Chondrocyte (in vitro differentiated cells): ENCODE data around the gene POFUT2. TPM values are rescaled to one million over a fixed set of nuclear protein-coding genes. Genes with fewer than 3 reads are reported as not detected.
A peak's percentile ranks its signal among the peaks of the same experiment; 100 is the strongest.

Source experiments
- DNase-seq: peaks from one replicate; pipeline ENCODE4 v3.0.0; 2021; ENCODE audit warnings: mixed read lengths, low spot score
- H3K27ac Mint-ChIP-seq: one replicate; pipeline ENCODE4 v1.8.0; 2021; ENCODE audit warnings: mild to moderate bottlenecking, moderate library complexity, mixed read lengths; ENCODE audit not compliant: unreplicated experiment
- H3K27me3 Mint-ChIP-seq: 2 replicates; pipeline ENCODE4 v1.8.0; 2021; ENCODE audit warnings: low read depth, mixed read lengths
- H3K36me3 Mint-ChIP-seq: 2 replicates; pipeline ENCODE4 v1.8.0; 2021; ENCODE audit warnings: low read depth, mixed read lengths
- H3K4me1 Mint-ChIP-seq: 2 replicates; pipeline ENCODE4 v1.8.0; 2021; ENCODE audit warnings: low read depth, mild to moderate bottlenecking, mixed read lengths
- H3K4me3 Mint-ChIP-seq: one replicate; pipeline ENCODE4 v1.8.0; 2021; ENCODE audit warnings: mild to moderate bottlenecking, moderate library complexity, mixed read lengths; ENCODE audit not compliant: unreplicated experiment
- H3K9me3 Mint-ChIP-seq: 2 replicates; pipeline ENCODE4 v1.8.0; 2021; ENCODE audit warnings: low read depth, mixed read lengths
- long read RNA-seq: library from polyadenylated mRNA; stranded (forward); transcript quantifications from one replicate; pipeline ENCODE4 v2.0.0, GENCODE V29; 2021
- total RNA-seq: library from RNA; stranded (reverse); gene quantifications from 3 replicates; pipeline ENCODE4 v1.2.1, GENCODE V29; 2021
- TF ChIP-seq, protein P1 (sequence below): fragments of 200-600 bp; sonication (generic); IDR thresholded peaks from 2 replicates; pipeline ENCODE4 v1.5.0; 2021; ENCODE audit warnings: antibody characterized with exemption, mild to moderate bottlenecking, moderate library complexity

The POFUT2 gene, protein sequence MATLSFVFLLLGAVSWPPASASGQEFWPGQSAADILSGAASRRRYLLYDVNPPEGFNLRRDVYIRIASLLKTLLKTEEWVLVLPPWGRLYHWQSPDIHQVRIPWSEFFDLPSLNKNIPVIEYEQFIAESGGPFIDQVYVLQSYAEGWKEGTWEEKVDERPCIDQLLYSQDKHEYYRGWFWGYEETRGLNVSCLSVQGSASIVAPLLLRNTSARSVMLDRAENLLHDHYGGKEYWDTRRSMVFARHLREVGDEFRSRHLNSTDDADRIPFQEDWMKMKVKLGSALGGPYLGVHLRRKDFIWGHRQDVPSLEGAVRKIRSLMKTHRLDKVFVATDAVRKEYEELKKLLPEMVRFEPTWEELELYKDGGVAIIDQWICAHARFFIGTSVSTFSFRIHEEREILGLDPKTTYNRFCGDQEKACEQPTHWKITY
- total RNA-seq, result 59.9 to 73.6 TPM (median 72.4 TPM) in 3 replicates
- long read RNA-seq, transcript POFUT2-203 (9 exons, 2,871 nt), result major isoform, 145 of 218 reads
- long read RNA-seq, partial matches to known transcripts, result 4 of 218 reads
- long read RNA-seq, other reads (novel, unspliced or antisense), result 64 of 218 reads

DNA sequence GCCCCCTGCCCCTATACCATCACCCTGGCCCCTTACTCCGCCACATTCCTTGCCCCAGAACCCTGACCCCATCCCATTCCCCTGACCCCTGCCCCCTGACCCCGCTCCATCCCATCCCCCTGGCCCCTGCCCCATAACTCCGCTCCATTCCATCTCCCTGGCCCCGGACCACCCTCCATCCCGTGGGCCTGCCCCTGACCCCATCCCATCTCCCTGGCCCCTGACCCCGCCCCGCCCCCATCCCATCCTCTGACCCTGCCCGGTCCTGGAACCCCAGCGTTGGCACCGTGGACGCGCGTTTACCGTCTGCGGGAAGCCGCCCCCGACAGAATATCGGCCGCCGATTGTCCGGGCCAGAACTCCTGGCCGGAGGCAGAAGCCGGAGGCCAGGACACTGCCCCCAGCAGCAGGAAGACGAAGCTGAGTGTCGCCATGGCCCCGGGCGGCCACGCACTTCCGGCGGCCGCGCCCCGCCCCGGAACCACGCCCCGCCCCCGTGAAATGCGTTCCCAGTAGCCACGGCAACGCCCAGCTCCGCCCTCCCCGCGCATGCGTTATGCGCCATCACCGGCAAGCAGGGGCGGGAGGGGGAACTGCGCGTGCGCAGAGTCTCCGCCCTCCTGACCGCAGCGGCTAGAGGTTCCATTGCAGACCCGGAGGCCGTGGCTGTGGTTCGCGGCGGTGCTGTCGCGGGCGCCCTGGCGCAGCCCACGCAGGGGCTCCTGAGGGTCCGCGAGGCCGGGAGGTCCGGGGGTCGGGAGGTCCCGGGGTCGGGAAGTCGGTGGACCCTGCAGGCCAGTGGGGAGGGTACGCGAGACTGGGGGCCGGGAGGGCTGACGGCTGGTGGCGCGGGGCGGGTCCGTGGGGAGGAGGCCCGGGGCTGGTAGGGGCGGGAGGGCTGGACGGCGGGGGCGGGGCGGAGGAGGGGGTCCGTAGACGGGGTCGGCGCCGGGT lies at the start of gene POFUT2:
TSS of gene POFUT2 (minus strand) at position 458 of the 954 bp plus-strand sequence. CDS start at position 434, 24 bp downstream.
- no peaks in the 10 kb centered on the region for H3K27me3 Mint-ChIP-seq
- H3K27ac Mint-ChIP-seq, result peak within 1 kb of the TSS; percentile 87
- no peaks in the 10 kb centered on the region for H3K9me3 Mint-ChIP-seq
- peaks cover 18% of the 10 kb centered on the region for H3K36me3 Mint-ChIP-seq
- peak within 1 kb of the TSS; percentile 80 for H3K4me3 Mint-ChIP-seq
- DNase-seq, result peak; percentile 96
- peaks cover 52% of the 10 kb centered on the region for H3K4me1 Mint-ChIP-seq
- TF ChIP-seq, protein P1, sequence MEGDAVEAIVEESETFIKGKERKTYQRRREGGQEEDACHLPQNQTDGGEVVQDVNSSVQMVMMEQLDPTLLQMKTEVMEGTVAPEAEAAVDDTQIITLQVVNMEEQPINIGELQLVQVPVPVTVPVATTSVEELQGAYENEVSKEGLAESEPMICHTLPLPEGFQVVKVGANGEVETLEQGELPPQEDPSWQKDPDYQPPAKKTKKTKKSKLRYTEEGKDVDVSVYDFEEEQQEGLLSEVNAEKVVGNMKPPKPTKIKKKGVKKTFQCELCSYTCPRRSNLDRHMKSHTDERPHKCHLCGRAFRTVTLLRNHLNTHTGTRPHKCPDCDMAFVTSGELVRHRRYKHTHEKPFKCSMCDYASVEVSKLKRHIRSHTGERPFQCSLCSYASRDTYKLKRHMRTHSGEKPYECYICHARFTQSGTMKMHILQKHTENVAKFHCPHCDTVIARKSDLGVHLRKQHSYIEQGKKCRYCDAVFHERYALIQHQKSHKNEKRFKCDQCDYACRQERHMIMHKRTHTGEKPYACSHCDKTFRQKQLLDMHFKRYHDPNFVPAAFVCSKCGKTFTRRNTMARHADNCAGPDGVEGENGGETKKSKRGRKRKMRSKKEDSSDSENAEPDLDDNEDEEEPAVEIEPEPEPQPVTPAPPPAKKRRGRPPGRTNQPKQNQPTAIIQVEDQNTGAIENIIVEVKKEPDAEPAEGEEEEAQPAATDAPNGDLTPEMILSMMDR, result peak; percentile 8

DNA sequence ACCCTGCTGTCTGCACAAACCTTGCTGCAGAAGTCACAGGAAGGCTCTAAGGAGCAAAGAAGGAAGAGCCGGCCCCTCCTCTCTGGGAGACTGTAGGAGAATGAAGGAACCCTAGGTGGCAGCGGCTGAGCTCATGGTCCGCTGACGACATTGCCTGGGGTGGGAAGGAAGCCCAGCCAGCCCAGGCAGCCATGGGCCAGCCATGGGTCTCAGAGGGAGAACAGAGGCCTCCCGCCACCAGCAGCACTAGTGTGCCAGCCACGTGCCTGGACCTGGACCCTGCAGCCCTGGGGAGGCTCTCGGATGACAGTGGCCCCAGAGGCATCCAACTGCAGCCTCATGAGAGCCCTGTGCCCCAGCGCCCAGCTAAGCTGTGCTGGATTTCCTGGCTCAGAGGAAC lies 49.2 kb upstream of the POFUT2 start:
- no peak overlapping the region for H3K27ac Mint-ChIP-seq
- no peaks in the 10 kb centered on the region for H3K9me3 Mint-ChIP-seq
- H3K4me1 Mint-ChIP-seq, result peaks cover 39% of the 10 kb centered on the region
- TF ChIP-seq, protein P1, result peak; percentile 29
- DNase-seq, result peak; percentile 72
- no peaks in the 10 kb centered on the region for H3K27me3 Mint-ChIP-seq
- H3K4me3 Mint-ChIP-seq, result no peak overlapping the region
- no peaks in the 10 kb centered on the region for H3K36me3 Mint-ChIP-seq

DNA sequence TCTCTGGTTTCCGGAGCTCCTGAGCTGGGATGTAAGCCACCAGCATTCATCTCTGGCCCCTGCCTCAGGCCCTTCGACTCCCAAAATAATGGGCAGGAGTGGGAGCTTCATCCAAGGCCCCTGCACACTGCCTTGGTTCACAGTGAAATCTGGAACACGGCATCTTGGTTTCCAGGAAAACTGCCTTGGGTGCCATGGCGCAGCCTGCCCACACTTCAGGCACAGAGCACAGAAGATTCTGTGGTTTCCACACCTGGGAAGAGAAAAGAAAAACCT lies 48.8 kb upstream of the POFUT2 start:
- no peaks in the 10 kb centered on the region for H3K9me3 Mint-ChIP-seq
- no peaks in the 10 kb centered on the region for H3K27me3 Mint-ChIP-seq
- H3K27ac Mint-ChIP-seq, result no peak overlapping the region
- TF ChIP-seq, protein P1, result no peak
- H3K4me3 Mint-ChIP-seq, result no peak overlapping the region
- peaks cover 38% of the 10 kb centered on the region for H3K4me1 Mint-ChIP-seq
- DNase-seq, result peak; percentile 35
- no peaks in the 10 kb centered on the region for H3K36me3 Mint-ChIP-seq

DNA sequence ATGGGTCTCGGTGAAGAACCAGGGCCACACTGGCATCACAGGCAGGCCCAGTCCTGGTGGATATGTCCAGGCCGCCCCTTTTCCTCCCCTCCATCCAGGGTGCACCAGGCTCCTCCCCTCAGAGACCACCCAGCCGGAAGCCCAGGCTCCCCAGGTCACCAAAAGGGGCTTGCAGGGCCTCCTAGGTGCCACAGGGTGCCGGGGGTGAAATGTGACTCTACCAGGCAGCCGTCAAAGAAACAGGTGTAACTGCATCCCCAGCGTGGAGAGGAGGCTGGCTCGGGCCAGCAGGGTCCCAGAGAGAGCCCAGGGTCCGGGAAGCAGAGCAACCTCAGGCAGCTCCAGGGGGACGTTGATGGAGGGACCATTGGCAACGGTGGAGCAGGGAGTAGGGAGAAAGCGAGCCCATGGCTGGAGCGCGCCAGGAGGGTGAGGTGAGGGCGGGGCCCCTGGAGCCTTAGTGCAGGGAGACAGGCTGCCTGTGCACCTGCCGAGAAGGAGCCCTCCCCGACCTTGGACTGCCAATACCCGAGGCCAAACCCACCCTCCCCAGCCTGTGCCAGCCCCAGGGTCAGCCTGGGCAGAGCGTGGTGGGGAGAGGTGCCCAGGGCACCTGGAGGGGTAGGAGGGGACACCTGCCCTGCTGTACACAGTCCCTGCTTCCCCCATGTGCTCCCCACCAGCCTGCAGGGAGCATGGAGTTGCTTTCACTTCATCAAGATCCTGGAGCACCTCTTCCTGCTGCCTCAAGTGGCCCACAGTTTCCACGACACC lies 48.3 kb upstream of the POFUT2 start:
- H3K4me3 Mint-ChIP-seq, result no peak overlapping the region
- H3K4me1 Mint-ChIP-seq, result peaks cover 42% of the 10 kb centered on the region
- TF ChIP-seq, protein P1, result no peak
- H3K27me3 Mint-ChIP-seq, result no peaks in the 10 kb centered on the region
- H3K27ac Mint-ChIP-seq, result no peak overlapping the region
- no peaks in the 10 kb centered on the region for H3K9me3 Mint-ChIP-seq
- DNase-seq, result peak; percentile 87
- no peaks in the 10 kb centered on the region for H3K36me3 Mint-ChIP-seq
